Measurements from ENCODE around the gene FMNL1.

Gene FMNL1

DNA sequence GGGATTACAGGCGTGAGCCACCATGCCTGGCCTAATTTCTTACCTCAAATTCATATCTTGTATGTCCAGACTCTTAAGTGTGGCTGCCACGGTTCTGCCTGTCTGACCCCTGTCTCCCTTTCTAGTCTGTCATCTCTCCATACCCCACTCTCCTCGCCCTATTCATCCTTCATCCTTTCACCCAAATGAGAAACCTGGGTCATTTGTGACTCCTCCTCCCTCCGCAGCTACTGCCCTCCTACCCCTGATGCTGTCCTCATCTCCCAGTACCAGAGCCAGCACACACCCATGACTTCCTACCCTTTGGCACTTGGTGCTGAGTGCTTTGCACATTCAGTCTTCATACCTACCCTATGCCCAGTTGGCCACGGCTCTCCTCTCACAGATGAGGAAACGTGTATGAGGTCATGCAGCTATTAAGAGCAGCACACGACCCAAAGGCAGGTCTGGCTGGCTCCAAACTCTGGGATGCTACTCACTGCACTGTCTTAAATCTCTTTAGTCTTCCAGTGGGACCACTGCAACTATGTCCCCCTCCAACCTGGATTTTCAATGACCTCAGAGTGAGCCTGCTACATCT, 38.6 kb downstream of the FMNL1 start:
- no peak for DNase-seq

DNA sequence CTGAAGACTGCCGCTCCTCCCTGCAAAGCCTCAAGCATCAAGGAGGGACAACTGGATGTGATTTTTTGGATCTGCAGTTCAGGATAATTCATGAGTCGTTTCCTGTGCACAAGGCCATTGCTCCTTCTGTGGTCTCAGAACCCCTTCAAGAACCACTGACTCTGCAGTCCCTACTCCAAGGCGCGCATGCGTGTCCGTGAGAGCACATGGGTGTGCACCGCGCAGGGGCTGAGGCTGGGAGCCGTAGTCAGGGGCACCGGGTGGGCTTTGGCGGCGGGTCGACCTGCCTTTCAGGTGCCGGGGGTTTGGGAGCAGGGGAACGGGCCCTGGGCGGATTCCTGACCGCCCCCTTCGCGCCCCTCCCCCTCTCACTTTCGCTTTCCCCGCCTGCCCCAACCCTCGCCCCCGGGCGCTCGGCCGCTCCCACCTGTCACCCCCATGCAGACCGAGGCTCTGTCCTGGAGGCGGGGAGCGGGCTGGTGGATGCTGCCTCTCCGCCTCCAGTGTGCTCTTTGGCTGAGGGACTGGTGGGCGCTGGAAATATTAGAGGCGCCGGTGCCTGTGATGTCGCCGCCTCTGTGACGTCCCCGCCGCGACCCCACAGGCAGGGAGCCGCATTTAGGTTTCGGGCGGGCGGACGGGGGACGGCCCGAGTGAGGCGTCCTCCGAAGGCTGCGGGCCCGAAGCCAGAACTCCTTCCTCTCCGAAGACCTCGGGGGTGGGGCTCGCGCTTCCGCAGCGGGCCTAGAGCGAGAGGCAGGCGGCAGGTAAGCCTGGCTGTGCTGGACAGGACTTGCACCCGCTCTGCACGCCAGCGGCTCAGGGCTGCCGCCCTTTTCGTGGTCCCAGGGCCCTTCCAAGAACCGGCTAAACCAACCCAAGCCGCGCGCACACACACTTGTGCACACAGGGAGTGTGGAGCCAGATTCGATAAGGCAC, 40.2 kb downstream of the FMNL1 start, which contains the start of gene SPATA32:
TSS of gene SPATA32 (minus strand) at position 518 of the 939 bp plus-strand sequence. CDS start at position 440, 78 bp downstream.
- no peak for DNase-seq

DNA sequence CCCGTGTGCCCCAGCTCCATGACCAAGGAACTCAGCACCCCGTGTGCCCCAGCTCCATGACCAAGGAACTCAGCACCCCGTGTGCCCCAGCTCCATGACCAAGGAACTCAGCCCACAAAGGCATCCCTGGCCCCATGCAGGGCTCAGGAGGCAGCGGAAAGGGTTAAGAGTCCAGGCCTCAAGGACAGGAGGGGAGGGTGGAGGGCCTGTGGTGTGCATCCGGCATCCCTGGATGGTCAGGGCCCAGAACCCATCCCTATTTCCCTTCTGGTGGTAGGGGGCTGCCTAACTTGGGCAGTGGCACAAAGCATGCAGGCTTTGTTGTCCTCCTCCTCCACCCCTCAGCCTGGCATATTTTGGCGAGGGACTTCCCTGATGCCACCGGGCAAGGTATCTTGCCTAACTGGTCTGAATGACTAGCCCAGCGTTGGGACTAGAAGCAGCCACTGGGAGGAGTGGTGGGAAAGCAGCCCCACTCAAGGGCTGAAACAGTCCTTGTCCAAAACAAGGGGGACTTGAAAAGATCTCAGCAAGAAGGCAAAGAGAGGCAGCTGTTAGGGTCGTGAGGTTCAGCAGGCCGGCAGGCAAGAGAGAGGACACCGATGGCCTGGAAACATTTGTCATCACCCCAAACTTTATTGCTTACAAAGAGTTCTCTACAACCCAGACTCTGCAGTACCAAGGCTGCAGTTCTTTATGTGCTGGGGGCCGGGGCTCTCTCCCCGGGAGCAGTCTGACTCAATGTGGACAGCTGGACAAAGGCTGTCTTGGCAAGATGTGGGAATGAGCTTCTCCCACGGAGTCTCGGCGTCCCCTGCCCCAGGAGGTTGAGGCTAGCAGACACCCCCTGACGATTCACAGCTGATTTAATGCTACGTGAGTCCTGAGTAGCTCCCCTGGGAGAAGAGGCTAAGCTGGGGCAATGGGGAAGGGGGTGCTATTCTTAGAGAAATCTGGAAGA, 41.1 kb downstream of the FMNL1 start:
- no peak for DNase-seq

DNA sequence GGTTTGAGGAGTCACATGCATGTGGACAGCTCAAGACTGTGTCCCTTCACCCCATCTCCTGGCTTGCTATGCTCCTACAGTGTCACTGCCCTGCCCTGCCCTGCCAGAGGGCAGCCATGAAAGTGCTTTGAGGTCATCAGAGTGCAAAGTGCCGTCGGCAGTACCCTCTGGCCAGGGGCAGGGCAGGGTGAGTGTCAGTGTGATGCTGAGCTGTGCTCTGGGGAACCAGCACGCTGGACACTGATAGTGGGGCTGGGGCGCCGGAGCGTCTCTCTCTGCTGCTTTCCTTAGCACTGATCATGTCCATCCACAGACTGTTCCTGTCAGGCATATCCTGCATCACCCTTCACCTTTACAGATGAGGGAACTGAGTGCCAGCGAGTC, 41.8 kb downstream of the FMNL1 start:
- DNase-seq = no peak

DNA sequence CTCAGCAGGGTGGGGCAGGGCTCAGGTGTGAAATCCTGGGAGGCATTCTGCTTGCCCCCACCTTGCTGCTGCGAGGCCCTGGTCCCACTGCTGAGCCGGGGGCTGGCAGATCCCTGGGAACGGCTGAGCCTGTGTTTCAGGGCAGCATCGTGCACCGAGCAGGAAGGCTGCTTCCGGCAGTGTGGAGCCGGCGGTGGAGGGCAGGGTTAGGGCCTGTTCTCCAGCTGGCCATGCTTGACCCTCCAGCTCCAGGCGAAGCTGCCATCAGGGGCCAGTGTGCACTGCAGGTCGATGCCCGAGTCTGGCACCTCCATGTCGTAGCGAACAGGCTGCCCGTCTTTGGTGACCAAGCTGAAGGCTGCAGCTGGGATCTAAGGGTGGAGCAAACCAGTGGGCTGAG, 42.7 kb downstream of the FMNL1 start:
- DNase-seq = no peak

DNA sequence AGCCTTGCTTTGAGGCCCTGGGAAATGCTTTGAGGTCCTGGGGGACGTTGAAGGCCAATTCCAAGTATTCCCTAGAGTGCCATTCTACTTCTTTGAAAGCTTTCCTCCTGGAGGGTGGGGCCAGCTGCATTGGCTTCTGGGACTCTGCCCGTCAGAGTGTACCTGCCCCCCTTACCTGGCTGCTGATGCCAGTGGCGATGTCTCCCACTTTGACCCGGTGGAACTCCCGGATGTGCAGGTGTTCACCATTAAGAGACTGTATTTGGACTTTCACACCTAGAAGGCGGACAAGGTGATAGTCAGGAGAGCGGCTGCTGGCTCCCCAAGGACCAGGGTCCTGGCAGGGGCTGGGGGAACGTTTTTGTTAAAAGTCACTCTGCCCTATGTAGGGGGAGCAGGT, 43.3 kb downstream of the FMNL1 start:
- DNase-seq = no peak

DNA sequence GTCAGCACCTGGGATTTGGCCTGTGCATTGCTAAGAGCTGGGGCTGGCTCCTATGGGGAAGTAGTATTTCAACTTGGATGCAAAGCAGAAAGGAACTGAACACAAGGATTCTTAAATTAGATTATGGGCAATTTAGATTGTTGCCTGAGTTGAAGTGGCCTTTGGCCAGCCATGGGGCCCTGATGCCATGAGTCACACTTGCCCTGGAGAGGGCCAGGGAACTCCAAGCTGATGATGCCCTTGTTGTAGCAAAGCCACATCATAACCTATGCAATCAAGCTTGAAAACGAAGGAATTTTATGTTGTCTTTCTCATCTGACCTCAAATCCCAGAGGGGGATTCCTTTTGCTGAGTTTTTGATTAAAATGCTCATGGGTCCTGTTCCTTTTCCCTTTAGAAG, 44.1 kb downstream of the FMNL1 start:
- no peak for DNase-seq

DNA sequence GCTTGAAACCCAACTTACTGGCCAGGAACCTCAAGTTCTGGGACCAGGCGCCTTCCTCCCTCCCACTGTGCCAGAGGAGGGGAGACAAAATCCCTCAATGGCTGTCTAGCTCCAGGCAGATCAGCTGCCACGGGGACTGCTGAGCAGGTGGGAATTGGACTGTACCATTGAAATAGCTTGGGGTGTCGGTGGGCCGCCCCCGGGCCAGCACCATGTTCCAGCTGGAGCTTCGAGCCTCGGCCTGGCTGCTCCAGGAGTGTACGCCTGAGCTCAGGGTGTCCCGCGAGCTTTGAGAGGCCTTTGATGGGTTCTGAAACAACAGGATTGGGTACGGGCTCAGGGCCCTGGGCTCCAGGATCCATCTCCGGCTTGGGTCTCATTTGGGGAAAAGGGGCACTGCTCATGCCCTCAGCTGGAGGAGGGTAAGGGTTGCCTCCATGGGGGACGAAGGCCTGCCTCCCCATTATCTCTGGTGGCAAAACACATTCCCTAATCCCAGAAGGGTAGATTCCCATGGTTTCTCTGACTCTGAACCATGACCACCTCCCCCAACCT, 44.8 kb downstream of the FMNL1 start:
- DNase-seq = no peak

DNA sequence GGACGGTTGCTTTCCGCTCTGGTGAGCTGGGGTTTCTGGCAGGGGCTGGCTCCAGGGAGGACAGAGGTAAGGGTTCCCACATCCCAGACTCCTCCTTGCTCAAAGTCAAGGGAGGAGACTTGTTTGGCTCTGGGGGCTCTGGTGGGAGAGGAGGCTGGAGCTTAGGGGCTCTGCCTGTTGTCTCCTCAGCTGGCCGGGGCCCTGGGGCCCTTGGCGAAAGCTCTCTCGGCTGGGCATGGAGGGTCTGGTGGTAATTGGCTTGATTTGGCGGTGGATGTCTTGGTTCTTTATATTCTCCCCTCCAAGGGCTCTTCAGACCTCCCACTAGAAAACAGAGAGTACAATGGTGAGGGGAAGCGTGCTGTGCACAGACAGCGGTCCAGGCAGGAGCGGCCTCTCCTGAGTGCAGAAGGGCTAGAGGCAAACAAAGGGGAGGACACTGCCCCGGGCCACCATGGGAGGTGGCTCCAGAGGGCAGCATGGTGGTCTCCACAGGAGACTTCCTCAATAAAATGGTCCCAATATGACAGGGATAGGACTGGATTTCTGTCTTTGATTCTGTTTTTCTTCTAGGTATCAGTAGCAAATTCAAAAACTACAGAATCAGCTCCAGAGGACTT, 45.9 kb downstream of the FMNL1 start:
- DNase-seq = no peak

DNA sequence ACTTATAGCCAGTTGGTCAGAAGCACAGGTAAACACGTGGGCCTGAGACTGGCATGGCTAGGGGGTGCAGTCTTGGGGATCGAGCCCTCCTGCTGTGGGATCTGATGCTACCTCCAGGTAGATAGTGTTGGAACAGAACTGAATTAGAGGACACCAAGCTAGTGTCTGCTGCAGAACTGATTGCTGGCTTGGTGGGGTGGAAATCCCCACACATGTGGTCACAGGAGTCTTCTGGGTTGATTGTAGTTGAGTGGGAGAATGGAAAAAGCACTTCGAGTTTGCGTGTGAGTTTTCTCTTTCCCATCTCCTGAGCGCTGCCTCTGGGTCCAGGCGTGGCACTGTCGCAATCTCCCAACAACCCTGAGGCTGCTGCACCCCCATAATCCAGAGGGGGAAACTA, 48.2 kb downstream of the FMNL1 start:
- DNase-seq = no peak

DNA sequence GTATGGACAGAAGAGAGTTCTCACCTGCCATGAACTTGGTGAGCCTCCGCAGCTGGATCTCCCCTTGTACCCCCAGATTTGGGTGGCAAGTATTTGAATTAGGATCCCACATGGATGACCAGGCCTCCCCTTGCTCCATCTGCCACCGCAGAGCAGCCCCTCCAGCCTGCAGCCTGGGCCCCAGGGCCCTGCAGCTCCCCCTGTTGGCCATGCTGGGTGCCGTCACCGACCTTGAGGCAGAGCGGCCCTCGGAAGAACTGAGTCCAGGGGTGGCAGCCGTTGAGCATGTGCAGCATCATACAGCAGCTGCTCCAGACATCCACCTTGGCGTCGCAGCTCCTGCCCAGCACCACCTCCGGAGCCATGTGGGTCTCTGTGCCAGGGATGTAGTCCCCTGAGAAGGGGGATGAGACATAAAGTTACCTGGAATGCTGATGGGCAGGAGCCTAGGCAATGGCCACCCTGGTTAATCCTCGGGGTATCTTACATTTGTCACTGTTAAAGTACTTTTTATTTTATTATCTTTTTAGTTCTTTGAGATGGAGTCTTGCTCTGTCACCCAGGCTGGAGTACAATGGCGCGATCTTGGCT, 49.2 kb downstream of the FMNL1 start:
- no peak for DNase-seq

DNA sequence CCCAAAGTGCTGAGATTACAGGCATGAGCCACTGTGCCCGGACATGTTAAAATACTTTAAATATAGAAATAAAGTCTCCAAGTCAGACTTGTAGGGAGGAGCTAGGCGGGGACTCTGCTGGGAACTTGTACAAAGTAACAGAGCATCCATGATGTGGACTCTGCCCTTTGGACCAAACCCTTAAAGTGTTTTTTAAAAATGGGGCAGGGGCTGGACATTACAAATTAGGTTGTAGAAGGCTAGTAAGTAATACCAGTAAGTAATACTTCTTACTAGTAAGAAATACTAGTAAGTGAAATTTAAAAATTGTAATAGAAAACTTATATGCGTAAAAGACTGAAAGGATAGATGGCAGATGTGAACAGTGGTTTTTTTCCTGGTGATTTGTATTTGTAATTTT, 49.9 kb downstream of the FMNL1 start:
- DNase-seq = no peak

DNA sequence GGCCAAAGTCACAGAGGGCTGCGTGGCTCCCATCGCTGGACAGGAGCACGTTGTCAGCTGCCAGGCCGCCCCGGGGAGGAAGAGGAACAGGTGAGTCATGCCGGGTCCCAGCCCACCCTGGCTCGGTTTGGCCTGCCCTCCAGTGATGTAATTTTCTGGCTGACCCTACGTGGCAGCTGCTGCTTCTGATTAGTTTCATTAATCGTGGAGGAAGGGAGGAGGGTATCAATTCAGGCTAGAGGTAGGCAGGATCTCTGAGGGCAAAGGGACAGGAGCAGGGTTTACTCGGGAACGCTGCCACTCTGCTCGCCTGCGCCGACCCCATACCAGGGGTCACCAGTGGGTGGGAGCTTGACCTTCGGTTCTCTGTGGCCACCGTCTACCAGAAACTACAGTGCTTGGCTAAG, 51.9 kb downstream of the FMNL1 start:
- no peak for DNase-seq

DNA sequence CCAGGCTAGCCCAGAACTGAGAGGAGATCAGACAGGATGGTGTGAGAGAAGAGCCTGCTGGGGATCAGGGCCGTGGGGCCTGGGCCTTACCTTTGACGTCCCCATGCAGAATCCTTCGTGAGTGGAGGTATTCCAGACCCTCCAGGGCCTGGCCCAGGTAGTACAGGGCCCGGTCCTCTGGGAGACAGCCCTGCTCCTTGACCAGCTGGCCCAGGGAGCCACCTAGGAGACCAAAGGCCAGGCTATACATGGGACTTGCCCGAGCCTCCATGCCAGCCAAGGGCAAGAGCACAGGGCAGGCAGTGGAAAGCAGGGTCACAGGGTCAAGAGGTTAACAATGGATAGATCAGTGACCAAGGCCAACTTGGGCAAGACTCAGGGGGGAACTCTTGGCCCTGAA, 52.3 kb downstream of the FMNL1 start:
- no peak for DNase-seq

DNA sequence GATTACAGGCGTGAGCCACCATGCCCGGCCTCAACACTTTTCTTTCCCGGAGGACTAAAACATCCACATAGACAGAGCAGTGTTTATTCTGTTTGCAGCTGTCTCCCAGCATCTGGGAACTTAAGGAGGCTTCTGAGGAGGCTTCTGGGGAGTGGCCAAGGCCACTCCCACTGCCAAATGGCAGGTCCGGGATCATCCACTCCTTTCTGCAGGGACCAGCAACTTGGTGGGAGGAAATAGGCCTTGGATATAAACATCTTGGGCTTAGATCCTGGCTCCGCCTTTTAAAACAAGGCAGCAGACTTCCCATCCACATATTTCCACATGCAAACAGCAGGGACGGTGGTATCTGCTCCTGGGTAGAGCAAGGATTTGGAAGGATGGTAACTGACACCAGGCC, 54.3 kb downstream of the FMNL1 start:
- no peak for DNase-seq

DNA sequence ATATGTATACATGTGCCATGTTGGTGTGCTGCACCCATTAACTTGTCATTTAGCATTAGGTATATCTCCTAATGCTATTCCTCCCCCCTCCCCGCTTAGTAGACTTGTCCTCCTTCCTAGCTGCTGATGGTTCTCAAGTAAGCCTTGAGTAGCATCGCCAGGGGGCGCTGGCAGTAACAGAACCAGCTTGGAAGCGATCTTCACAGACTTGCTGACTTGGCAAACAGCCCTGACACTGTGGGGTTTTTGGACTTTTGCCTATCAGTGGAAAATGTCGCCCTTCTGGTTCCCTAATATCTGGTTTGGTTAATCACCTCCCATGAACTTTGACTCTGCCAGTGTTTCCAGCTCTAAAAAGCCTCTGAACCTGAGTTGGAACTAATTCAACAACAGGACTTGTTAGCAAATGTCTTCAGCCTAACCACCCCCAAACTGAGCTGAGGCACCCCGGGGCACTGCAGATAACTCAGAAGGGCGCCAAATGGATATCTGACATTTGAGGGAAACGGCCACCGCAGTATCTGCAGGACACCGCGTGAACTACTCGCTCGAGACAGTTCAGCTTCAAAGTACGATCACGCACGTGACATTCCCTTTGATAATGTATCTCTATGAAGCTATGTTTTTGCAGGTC, 55.6 kb downstream of the FMNL1 start:
- DNase-seq = peak; percentile 88

DNA sequence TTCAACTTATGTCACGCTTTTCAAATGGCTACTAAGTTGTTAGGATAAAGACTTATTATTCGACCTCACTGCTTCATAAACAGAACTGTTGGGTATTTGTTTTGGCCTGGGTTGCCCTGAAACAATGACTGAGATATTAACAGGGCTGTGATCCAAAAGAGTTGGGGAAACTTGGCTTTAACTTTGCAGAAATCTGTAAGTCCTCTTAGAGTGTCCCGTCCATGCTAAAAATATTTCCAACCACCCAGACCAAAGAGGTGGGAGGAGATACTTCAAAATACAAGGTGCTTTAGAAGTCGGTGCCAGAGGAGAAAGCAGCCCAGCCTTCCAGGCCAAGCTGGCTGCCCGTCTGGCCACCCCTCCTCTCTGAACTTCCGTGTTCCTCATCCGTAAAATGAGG, 56.3 kb downstream of the FMNL1 start:
- no peak for DNase-seq

DNA sequence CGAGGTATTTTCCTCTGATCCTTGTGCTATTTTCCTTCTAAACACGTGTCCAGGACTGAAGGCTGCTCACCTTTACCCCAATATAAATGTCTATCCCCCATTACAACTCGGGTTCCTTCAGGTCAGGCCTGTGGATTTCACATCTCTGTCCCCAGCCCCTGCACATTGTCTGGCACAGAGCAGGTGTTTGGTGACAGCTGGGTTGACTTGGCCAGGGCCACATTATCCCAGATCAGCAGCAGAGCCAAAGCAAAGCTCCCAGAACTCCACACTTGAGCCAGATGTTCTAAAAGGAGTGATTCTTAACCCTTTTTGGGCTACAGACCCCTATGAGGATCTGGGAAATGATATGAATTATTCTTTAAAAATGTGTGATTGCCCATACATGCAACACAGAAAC, 58.2 kb downstream of the FMNL1 start:
- no peak for DNase-seq

DNA sequence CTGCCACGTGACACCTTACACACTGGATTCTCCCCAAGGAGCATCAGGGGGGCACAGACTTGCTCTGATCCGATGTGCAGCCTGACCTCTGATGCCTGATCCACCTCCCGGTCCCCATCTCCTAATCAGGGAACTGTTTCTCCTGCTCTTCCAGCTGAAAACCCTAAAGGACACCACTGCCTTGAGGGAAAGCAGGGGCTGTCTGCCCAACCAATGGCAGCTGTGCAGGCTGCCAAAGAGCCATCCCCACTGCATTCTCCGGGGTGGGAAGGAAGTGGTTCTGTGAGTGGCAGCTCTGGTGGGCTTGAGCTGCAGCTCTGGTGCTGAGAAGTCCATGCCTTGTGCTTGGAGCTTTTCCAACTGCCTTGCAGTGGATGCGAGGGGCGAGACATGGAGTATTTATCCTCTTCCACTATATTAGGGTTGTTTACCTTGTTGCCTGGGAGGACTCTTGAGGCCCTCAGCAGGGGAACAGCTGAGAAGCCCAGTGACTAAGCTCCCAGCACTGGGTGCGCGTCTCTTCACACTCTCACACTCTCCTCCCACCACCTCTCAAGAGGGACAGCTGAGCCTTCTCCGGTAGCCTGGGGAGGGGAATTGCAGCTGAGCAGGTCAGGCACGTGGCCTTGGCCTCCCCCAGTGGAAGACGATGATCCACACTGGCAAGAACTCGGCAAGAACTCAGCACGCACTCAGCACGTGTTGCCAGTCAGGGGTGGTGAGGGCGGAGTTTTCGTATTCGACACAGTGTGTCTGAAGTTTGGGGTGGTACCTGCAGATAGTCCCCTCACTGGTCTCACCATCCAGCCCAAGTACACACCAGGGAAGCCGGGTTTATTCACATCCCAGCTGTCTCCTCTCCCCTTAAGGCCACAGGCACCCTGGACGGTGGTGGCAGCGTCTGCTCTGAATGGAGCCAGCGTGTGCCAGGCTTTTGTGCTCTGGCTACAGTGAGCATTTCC, 61.3 kb downstream of the FMNL1 start:
- DNase-seq = peak; percentile 85

DNA sequence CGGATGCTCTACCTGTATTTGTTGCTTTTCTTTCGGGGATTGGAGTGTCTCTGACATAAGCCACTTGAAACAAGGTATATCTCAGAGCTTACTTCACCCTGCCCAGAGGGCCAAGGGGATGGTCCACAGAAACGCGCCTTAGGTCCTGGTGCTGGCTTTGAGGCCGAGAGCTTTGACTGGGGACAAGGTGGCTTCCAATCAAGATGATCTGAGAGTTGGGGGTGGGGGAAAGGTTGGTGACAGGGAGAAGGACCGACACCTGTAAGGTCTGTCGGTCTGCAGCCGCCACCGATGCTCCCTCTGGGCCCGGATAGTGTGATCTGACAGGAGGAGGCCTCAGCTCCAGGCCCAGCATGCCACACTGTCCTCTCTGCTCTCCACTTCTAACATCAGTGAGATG, 62.0 kb downstream of the FMNL1 start:
- DNase-seq = no peak
